Loucy (cell line): ENCODE results near the gene BIK.

Experiments
- H2AFZ ChIP-seq: fragments of 200-600 bp; sonication (generic); 2 replicates; pipeline ENCODE4 v1.6.0; 2016; ENCODE audit warnings: antibody characterized with exemption, mild to moderate bottlenecking, low read length, moderate library complexity
- H3F3A ChIP-seq: fragments of 200-600 bp; 2 replicates; pipeline ENCODE4 v1.6.0; 2016; ENCODE audit warnings: antibody characterized with exemption, low read depth, mild to moderate bottlenecking
- H3K27me3 ChIP-seq: fragments of 200-600 bp; sonication (generic); 2 replicates; pipeline ENCODE4 v1.6.1; 2014; ENCODE audit warnings: low read length, mild to moderate bottlenecking; ENCODE audit not compliant: insufficient read depth, poor library complexity, severe bottlenecking
- H3K36me3 ChIP-seq: fragments of 200-600 bp; sonication (generic); 2 replicates; pipeline ENCODE4 v1.6.1; 2016; ENCODE audit warnings: low read length; ENCODE audit not compliant: insufficient read depth
- H3K4me1 ChIP-seq: fragments of 200-600 bp; sonication (generic); 2 replicates; pipeline ENCODE4 v1.5.1; 2014; ENCODE audit warnings: low read length, mild to moderate bottlenecking; ENCODE audit not compliant: insufficient read depth, poor library complexity, severe bottlenecking
- H3K4me2 ChIP-seq: fragments of 200-600 bp; sonication (generic); 2 replicates; pipeline ENCODE4 v1.6.0; 2014; ENCODE audit warnings: antibody characterized with exemption, low read length, low read depth, mild to moderate bottlenecking; ENCODE audit not compliant: poor library complexity, severe bottlenecking
- H3K4me3 ChIP-seq: fragments of 200-600 bp; sonication (generic); 2 replicates; pipeline ENCODE4 v1.5.1; 2014; ENCODE audit warnings: low read length, mild to moderate bottlenecking, mixed read lengths; ENCODE audit not compliant: poor library complexity, severe bottlenecking
- H3K79me2 ChIP-seq: fragments of 200-600 bp; sonication (generic); 2 replicates; pipeline ENCODE4 v1.6.1; 2014; ENCODE audit warnings: low read length; ENCODE audit not compliant: insufficient read depth
- H3K9ac ChIP-seq: fragments of 200-600 bp; sonication (generic); 2 replicates; pipeline ENCODE4 v1.6.0; 2014; ENCODE audit warnings: mild to moderate bottlenecking, low read depth, low read length, moderate library complexity; ENCODE audit not compliant: poor library complexity, severe bottlenecking
- H3K9me2 ChIP-seq: fragments of 200-600 bp; sonication (generic); replicated peaks from 2 replicates; pipeline ENCODE4 v1.6.1; 2016; ENCODE audit warnings: low read depth, low read length, mixed read lengths
- H3K9me3 ChIP-seq: fragments of 200-600 bp; sonication (generic); 2 replicates; pipeline ENCODE4 v1.6.1; 2014; ENCODE audit warnings: mild to moderate bottlenecking, antibody characterized with exemption, low read length, low read depth; ENCODE audit not compliant: insufficient read depth
- H4K20me1 ChIP-seq: fragments of 200-600 bp; sonication (generic); 2 replicates; pipeline ENCODE4 v1.6.0; 2014; ENCODE audit warnings: antibody characterized with exemption, low read length, mild to moderate bottlenecking; ENCODE audit not compliant: insufficient read depth, poor library complexity, severe bottlenecking
- CTCF ChIP-seq: fragments of 200-600 bp; sonication (generic); conservative IDR thresholded peaks from 2 replicates; pipeline ENCODE4 v1.5.1; 2014; ENCODE audit warnings: mild to moderate bottlenecking, antibody characterized with exemption, low read length
- EZH2phosphoT487 ChIP-seq: fragments of 200-600 bp; IDR thresholded peaks from 2 replicates; pipeline ENCODE4 v1.6.1; 2018; ENCODE audit warnings: antibody characterized with exemption, mild to moderate bottlenecking, moderate library complexity, borderline replicate concordance

The BIK gene

DNA sequence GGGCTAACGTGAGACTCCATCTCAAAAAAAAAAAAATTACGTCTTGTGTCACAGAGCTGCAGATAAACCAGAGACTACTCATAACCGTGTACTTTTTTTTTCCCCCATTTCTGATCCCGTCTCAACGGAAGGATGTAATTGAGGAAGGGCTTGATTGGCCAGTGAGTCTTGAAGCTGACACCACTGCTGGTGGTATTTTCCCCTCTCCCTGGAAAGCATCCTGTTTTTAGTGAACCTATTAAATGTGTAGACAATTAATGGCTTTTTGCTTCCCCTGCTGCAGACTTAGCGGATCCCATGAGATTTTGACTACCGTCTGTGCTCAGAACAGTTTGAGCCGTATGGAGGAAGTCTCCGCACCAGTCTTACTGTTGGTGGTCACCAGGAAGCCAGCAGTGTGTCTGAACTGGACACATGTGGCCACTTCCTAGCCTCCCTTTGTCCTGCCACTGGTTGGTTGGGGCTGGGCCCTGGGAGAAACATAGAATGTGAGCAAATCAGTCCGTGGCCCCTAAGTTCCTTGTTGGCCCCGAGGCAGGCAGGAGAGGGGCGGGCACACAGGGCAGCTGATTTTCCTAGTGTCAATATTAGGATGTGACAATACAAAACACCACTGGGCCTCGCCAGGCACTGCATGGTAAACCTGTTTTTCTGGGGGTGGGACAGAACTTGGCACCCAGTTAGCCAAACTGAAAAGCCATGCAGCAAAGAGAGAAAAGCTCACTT is 3.1 kb downstream of the BIK start:
- Histone ChIP-seq H4K20me1 (no peaks in the 10 kb centered on the region), H3F3A (no peaks in the 10 kb centered on the region), H3K79me2 (no peaks in the 10 kb centered on the region), H3K9me3 (no peaks in the 10 kb centered on the region), H3K9ac (no peak overlapping the region), H3K36me3 (no peaks in the 10 kb centered on the region), H3K4me1 (peaks cover 20% of the 10 kb centered on the region), H2AFZ (no peak overlapping the region), H3K4me2 (no peak overlapping the region), H3K4me3 (no peak overlapping the region), H3K9me2 (no peaks in the 10 kb centered on the region), H3K27me3 (peaks cover 6% of the 10 kb centered on the region)
- TF ChIP-seq EZH2phosphoT487 (no peak), CTCF (no peak)

- no peaks in the 10 kb centered on the region for H3K9me2 ChIP-seq
- no peak overlapping the region for H3K4me2 ChIP-seq
- H3F3A ChIP-seq, result no peaks in the 10 kb centered on the region
- no peaks in the 10 kb centered on the region for H4K20me1 ChIP-seq
- H3K4me1 ChIP-seq, result peaks cover 29% of the 10 kb centered on the region
- H3K79me2 ChIP-seq, result no peaks in the 10 kb centered on the region
- TF ChIP-seq EZH2phosphoT487 (no peak), CTCF (no peak)
- no peak overlapping the region for H3K4me3 ChIP-seq
- H3K9ac ChIP-seq, result no peak overlapping the region
- no peak overlapping the region for H2AFZ ChIP-seq
- H3K27me3 ChIP-seq, result peaks cover 6% of the 10 kb centered on the region
- no peaks in the 10 kb centered on the region for H3K36me3 ChIP-seq
- no peaks in the 10 kb centered on the region for H3K9me3 ChIP-seq
Observed at GRCh38 chr22:43114958-43115357, 4.4 kb downstream of the BIK start.

- Histone ChIP-seq H3K9ac (no peak overlapping the region), H3F3A (no peaks in the 10 kb centered on the region), H3K4me2 (no peak overlapping the region), H3K27me3 (no peaks in the 10 kb centered on the region), H3K36me3 (no peaks in the 10 kb centered on the region), H3K9me2 (no peaks in the 10 kb centered on the region), H2AFZ (no peak overlapping the region), H4K20me1 (no peaks in the 10 kb centered on the region), H3K79me2 (no peaks in the 10 kb centered on the region), H3K4me1 (peaks cover 25% of the 10 kb centered on the region), H3K9me3 (no peaks in the 10 kb centered on the region), H3K4me3 (no peak overlapping the region)
- no peak for TF ChIP-seq CTCF
- no peak for TF ChIP-seq EZH2phosphoT487
Observed at GRCh38 chr22:43116932-43117331, 6.4 kb downstream of the BIK start.
